Naive B cell (primary cell): ENCODE measurements around the gene BATF3. TPM values are rescaled to one million over a fixed set of nuclear protein-coding genes. Genes with fewer than 3 reads are reported as not detected.
"Not testable (repeated sequence)": the region's sequence is repeated elsewhere in the genome, so short reads cannot be mapped to it uniquely, and the experiment has no call there.

Experiments
- ATAC-seq, 2 donors: fragments of 150-1000 bp; cut with Tn5 transposase; 2 replicates each; pipeline ENCODE4 v1.10.0; 2021; ENCODE audit warnings: low read depth in 2 of 2, mild to moderate bottlenecking in 2 of 2, moderate library complexity in 2 of 2
- DNase-seq: peaks from one replicate; pipeline ENCODE4 v3.0.0; 2022
- H3K27ac Mint-ChIP-seq, 6 donors: one replicate each; pipeline ENCODE4 v1.8.0; 2020 to 2022; ENCODE audit warnings: mild to moderate bottlenecking in 6 of 6, mixed read lengths in 6 of 6, moderate library complexity in 5 of 6, inconsistent platforms in 2 of 6
- H3K27me3 Mint-ChIP-seq, 3 donors: one replicate each; pipeline ENCODE4 v1.8.0; 2021 to 2022; ENCODE audit warnings: mixed read lengths in 3 of 3, mild to moderate bottlenecking in 1 of 3
- H3K36me3 Mint-ChIP-seq, 2 donors: one replicate each; pipeline ENCODE4 v1.8.0; 2020 to 2022; ENCODE audit warnings: mixed read lengths in 2 of 2, inconsistent platforms in 1 of 2, mild to moderate bottlenecking in 1 of 2
- H3K4me1 Mint-ChIP-seq, 3 donors: one replicate each; pipeline ENCODE4 v1.8.0; 2020 to 2022; ENCODE audit warnings: mixed read lengths in 3 of 3, inconsistent platforms in 1 of 3, mild to moderate bottlenecking in 1 of 3, moderate library complexity in 1 of 3
- H3K4me3 Mint-ChIP-seq, 8 donors: one replicate each; pipeline ENCODE4 v1.8.0; 2020 to 2022; ENCODE audit warnings: mild to moderate bottlenecking in 8 of 8, mixed read lengths in 8 of 8, moderate library complexity in 8 of 8, inconsistent platforms in 2 of 8
- H3K9me3 Mint-ChIP-seq, 7 donors: one replicate each; pipeline ENCODE4 v1.8.0; 2020 to 2022; ENCODE audit warnings: mixed read lengths in 7 of 7, mild to moderate bottlenecking in 5 of 7, inconsistent platforms in 2 of 7, moderate library complexity in 1 of 7
- polyA plus RNA-seq, 6 donors: library from polyadenylated mRNA; unstranded; fragments of 300-500 nt; fragmentation: Illumina TruSeq; gene quantifications; one replicate each; pipeline ENCODE4 v1.2.3, GENCODE V29; 2021; ENCODE audit warnings: low read depth in 6 of 6

Gene BATF3
- polyA plus RNA-seq, 6 donors from 2014 or later = not detected

GRCh38 chr1:212639524-212639923 lies 60.1 kb downstream of the BATF3 start:
- H3K9me3 Mint-ChIP-seq = peaks cover 0 to 11% (median 8%) of the 10 kb centered on the region in 7 donors
- H3K27ac Mint-ChIP-seq, DNase-seq, ATAC-seq, H3K4me3 Mint-ChIP-seq: not testable (repeated sequence)
- H3K36me3 Mint-ChIP-seq = peaks cover 0 to 16% of the 10 kb centered on the region in 2 donors
- peaks cover 11 to 28% (median 18%) of the 10 kb centered on the region in 3 donors for H3K27me3 Mint-ChIP-seq
- H3K4me1 Mint-ChIP-seq = peaks cover 8 to 23% (median 22%) of the 10 kb centered on the region in 3 donors

GRCh38 chr1:212638492-212639151 lies 61.0 kb downstream of the BATF3 start:
- Mint-ChIP-seq H3K36me3 (peaks cover 0 to 16% of the 10 kb centered on the region in 2 donors), H3K4me3 (no peak overlapping the region), H3K4me1 (peaks cover 8 to 27% (median 22%) of the 10 kb centered on the region in 3 donors), H3K27ac (no peak overlapping the region), H3K27me3 (peaks cover 11 to 28% (median 18%) of the 10 kb centered on the region in 3 donors), H3K9me3 (peaks cover 0 to 15% (median 8%) of the 10 kb centered on the region in 7 donors)
- no peak for DNase-seq
- no peak for ATAC-seq

- ATAC-seq = no peak
- Mint-ChIP-seq H3K4me1 (peaks cover 12 to 34% (median 22%) of the 10 kb centered on the region in 3 donors), H3K36me3 (peaks cover 0 to 16% of the 10 kb centered on the region in 2 donors), H3K9me3 (peaks cover 0 to 15% (median 8%) of the 10 kb centered on the region in 7 donors), H3K27me3 (peaks cover 11 to 28% (median 14%) of the 10 kb centered on the region in 3 donors), H3K4me3 (peak overlapping the region in 1 of 8 donors; percentile 7), H3K27ac (no peak overlapping the region)
- no peak for DNase-seq
Observed at GRCh38 chr1:212637902-212638301, 61.7 kb downstream of the BATF3 start.

Other genes starting within 250 kb of the BATF3 start
- gene ATF3, start 91.1 kb downstream of the BATF3 start, polyA plus RNA-seq = 1 to 10 TPM in 1 of 6 donors, under 1 TPM in 4, not detected in 1; 0.35 to 1.0 (median 0.76) TPM
- gene NSL1, start 91.9 kb upstream of the BATF3 start, polyA plus RNA-seq = 100 to 1,000 TPM in 1 of 6 donors, 10 to 100 TPM in 5; 72.1 to 103 (median 81.0) TPM
- 10 to 100 TPM; 38.3 to 50.6 (median 41.9) TPM for gene TATDN3, start 92.1 kb upstream of the BATF3 start, polyA plus RNA-seq
- gene SPATA45, start 147.8 kb upstream of the BATF3 start, polyA plus RNA-seq = not detected
- gene FLVCR1, start 158.4 kb upstream of the BATF3 start, polyA plus RNA-seq = 1 to 10 TPM; 1.0 to 4.6 (median 2.5) TPM